Ramos (cell line): ENCODE results near the gene RNPEP.

ENCODE experiments used
- in situ Hi-C: fragments of 300-500 bp; cut with MboI; formaldehyde crosslinking; loops from one replicate; pipeline ENCODE4 v1.14.3; 2022; ENCODE audit warnings: low sequenced_read_pairs; ENCODE audit not compliant: unreplicated experiment

Gene RNPEP

DNA sequence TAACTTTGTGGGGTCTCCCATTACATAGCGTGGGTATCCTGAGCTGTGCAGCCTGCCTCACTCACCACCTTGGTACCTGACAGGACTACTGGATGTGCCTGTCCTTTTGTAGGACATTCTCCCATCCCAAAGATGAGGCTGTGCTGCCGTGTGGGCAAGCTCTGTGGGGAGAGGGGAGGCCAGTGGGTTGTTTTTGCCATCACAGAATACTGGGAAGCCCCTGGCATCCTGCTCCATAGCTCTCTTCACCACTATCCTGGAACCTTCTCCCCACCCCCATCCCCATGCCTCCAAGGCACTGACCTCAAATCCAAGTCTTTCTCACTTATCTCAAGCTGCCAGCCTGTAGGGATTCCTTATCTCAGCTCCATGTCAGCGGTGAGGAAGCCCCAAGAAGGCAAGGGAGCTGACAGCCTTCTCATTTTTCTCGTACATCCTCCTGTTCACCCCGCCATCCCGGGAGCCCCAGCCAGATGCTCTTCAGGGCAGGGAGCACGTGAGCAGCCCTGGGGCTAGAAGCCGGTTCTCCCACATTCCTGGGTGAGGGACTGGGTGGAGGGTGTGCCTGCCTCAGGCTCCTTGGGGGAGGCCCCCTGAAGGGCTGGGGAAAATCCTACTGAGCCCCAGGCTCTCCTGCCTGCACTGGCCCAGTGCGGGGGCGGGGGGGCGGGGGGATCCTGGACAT, 25.5 kb downstream of the RNPEP start:
- in situ Hi-C loops, result loop anchor here (25.0 kb wide), 1 partner anchor 104 kb away; the partner anchor contains the start of gene GPR37L1

- in situ Hi-C loops, result loop anchor here (25.0 kb wide), 1 partner anchor 103 kb away; the partner anchor contains the start of gene GPR37L1
These were observed 27.1 kb downstream of the RNPEP start for GRCh38 chr1:202009326-202010179.

DNA sequence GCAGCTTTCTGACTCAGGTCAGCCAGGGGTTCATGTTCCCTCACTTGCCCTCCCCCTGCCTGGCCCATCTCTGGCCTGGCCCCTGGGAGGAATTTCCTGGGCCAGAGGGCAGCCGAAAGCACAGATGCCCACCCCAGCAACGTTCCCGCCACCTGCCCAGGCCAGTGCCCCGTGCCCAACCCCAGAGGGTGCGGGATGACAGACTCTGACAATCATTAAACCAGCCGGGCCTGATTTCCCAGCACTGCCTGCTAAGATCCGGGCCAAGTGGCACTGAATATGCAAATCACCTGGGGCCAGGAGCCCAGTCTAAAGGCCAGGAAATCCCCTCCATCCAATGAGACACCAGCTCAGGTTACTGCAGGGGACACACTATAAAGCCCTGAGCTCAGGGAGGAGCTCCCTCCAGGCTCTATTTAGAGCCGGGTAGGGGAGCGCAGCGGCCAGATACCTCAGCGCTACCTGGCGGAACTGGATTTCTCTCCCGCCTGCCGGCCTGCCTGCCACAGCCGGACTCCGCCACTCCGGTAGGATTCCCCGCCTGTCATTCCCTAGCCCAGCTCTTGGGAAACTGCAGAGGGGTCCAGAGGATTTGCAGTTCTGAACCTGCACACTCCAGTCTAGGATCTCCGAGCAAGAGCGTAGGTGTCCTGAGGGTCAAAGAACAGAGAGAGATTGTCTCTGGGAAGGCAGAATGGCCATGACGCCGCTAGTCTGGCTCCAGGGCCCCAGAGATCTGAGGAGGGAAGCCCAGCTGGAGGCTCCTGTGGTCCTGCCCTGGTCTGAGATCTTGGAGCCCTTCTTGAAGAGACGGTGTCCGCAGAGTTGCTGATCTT, 27.9 kb downstream of the RNPEP start, which contains the start of gene ELF3:
ELF3 (plus strand) TSS at position 408 of the 836 bp plus-strand sequence. CDS start 550 bp downstream, outside the sequence.
- in situ Hi-C loops, result loop anchor here (25.0 kb wide), 1 partner anchor 102 kb away; the partner anchor contains the start of gene GPR37L1

DNA sequence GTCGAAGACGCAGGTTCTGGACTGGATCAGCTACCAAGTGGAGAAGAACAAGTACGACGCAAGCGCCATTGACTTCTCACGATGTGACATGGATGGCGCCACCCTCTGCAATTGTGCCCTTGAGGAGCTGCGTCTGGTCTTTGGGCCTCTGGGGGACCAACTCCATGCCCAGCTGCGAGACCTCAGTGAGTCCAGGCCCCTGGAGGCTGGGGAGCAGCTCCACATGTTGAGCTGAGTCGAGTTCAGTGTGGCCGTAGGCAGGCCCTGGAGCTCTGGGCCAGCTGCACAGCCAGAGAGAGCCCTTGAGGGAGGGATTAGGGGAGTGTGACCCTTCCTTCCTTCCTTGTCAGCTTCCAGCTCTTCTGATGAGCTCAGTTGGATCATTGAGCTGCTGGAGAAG, 29.5 kb downstream of the RNPEP start:
- in situ Hi-C loops, result loop anchor here (25.0 kb wide), 1 partner anchor 100 kb away; the partner anchor contains the start of gene GPR37L1

GRCh38 chr1:202012544-202013478, 30.4 kb downstream of the RNPEP start:
- in situ Hi-C loops, result loop anchor here (25.0 kb wide), 1 partner anchor 99 kb away; the partner anchor contains the start of gene GPR37L1

- in situ Hi-C loops, result loop anchor here (25.0 kb wide), 1 partner anchor 99 kb away; the partner anchor contains the start of gene GPR37L1
These were observed 31.2 kb downstream of the RNPEP start for GRCh38 chr1:202013603-202014002.

- in situ Hi-C loops, result loop anchor here (25.0 kb wide), 1 partner anchor 98 kb away; the partner anchor contains the start of gene GPR37L1
These were observed 31.6 kb downstream of the RNPEP start for GRCh38 chr1:202014060-202014459.

- in situ Hi-C loops, result loop anchor here (25.0 kb wide), 1 partner anchor 97 kb away; the partner anchor contains the start of gene GPR37L1
These were observed 32.6 kb downstream of the RNPEP start for GRCh38 chr1:202014915-202015661.

- in situ Hi-C loops, result loop anchor here (25.0 kb wide), 1 partner anchor 97 kb away; the partner anchor contains the start of gene GPR37L1
These were observed 33.2 kb downstream of the RNPEP start for GRCh38 chr1:202015662-202015937.

DNA sequence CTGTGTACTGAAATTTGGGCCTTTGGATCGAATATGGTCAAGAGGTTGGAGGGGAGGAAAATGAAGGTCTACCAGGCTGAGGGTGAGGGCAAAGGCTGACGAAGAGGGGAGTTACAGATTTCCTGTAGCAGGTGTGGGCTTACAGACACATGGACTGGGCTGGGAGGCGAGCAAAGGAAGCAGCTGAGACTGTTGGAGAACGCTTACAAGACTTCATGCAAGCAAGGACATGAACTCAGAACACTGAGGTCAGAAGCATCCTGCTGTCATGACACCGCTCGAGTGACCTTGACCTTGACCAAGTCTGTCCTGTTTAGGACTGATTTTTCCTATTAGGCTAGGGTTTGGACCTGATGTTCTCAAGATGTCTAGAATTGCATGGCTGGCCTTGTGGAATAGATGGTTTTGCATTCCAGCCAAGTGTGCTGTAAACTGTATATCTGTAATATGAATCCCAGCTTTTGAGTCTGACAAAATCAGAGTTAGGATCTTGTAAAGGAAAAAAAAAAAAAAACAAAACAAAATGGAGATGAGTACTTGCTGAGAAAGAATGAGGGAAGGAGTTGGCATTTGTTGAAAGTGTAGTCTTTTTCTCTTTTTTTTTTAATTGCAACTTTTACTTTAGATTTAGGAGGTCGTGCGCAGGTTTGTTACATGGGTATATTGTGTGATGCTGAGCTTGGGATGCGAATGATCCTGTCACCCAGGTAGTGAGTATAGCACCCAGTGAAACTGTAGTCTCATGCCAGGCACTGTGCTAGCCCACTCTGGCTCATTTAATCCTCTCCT, 33.8 kb downstream of the RNPEP start:
- in situ Hi-C loops, result loop anchor here (25.0 kb wide), 1 partner anchor 96 kb away; the partner anchor contains the start of gene GPR37L1

GRCh38 chr1:202016811-202017748, 34.6 kb downstream of the RNPEP start:
- in situ Hi-C loops, result loop anchor here (25.0 kb wide), 1 partner anchor 95 kb away; the partner anchor contains the start of gene GPR37L1

DNA sequence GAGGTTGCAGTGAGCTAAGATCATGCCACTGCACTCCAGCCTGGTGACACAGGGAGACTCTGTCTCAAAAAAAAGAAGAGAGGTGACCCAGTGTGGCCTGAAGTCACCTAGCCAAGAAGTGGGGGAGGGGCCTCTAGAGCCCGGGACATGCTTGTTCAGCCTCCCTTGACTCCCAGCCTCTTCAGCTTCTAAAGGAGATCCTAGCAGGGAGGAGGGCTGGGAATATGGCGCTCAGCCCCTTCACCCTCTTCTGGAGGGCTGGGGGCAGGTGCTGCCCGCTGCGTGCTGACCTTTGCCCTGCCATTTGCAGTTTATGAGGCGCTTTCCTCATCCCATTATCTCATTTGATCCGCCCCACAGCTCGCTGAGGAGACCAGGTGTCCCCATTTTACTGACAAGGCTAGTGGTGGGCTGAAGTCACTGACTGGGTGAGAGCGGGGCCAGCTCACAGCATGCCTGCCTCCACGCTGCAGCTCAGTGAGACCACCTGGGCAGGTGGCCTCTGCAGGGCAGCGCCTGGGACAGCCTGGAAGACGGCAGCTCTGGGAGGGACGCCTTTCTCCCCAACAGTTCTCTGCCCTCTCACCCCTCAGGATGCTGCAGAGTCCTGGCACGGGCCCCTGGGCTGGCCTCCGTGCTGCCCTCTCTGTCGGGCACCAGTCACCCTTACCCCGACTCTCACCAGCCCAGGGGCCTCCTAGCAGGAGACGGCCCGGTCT, 35.5 kb downstream of the RNPEP start:
- in situ Hi-C loops, result loop anchor here (25.0 kb wide), 1 partner anchor 94 kb away; the partner anchor contains the start of gene GPR37L1

GRCh38 chr1:202018468-202019234, 36.2 kb downstream of the RNPEP start:
- in situ Hi-C loops, result loop anchor here (25.0 kb wide), 1 partner anchor 94 kb away; the partner anchor contains the start of gene GPR37L1

- in situ Hi-C loops, result loop anchor here (25.0 kb wide), 1 partner anchor 93 kb away; the partner anchor contains the start of gene GPR37L1
These were observed 36.7 kb downstream of the RNPEP start for GRCh38 chr1:202019235-202019558.

DNA sequence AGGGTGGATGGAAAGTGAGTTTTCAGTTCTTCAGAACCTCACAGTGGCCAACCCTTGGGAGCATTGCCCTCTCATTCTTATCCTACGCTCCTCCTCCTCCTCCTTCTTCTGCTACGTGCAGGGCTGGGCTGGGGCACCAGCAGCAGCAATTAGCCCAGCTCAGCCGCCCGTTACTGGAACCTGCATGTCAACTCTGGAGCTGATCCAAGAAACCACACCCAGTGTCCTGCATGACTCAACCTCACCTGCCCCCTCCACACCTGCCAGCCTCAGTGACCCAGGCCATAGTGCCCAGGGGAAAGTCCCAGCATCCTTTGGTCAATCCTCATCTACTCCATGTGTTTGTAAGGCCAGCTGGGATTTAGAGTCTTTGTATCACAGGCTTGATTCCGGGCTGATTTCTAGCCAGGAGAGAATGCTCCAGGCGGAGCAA, 40.6 kb downstream of the RNPEP start:
- in situ Hi-C loops, result loop anchor here (25.0 kb wide), 1 partner anchor 89 kb away; the partner anchor contains the start of gene GPR37L1
